Measurements from ENCODE around the gene ZBTB24. TPM values are rescaled to one million over a fixed set of nuclear protein-coding genes. Genes with fewer than 3 reads are reported as not detected.

Gene ZBTB24
- total RNA-seq, 1 donor from 2014 or later = 6.4 TPM

DNA sequence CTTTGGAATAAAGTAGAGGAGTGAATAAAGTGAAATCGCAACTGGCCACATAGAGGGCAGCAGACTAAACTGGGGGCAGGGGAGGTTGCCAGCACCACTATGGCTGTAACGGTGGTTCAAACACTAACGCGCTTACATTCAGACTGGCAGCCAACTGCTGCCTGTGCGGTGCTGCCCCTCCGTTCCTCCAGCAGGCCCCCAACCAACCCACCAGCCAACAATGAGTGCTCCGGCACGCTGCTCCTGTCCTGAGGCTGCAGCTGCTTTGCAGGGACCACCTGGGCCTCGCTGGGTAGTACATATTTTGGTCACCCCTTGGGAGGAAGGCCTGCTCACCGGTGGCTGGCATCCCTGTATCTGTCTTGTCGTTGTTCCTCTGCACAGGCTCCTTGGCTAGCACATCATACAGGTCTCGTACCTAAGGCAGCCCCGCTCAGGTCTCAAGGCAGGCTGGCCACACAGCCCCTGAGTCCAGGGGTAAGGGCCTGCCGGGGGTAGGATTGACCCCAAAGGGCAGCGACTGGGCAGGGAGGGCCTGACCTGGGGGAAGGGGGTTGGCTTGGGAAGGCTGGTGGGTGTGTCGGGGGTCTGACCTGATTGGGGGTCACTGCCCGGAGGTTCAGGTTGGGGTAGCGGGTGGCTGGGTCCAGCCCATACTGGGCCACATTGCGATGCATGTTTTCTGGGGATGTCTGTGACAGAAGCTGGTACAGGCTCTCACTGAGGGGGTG is 33.8 kb downstream of the ZBTB24 start:
- no peak overlapping the region for H3K27ac Mint-ChIP-seq (ENCODE audit: unreplicated experiment)
- DNase-seq = no peak
- H3K27me3 Mint-ChIP-seq (ENCODE audit: unreplicated experiment) = peaks cover 26% of the 10 kb centered on the region
- peaks cover 5% of the 10 kb centered on the region for H3K36me3 Mint-ChIP-seq (ENCODE audit: unreplicated experiment)
- H3K9me3 Mint-ChIP-seq (ENCODE audit: unreplicated experiment) = peaks cover 21% of the 10 kb centered on the region
- TF ChIP-seq, protein P1, sequence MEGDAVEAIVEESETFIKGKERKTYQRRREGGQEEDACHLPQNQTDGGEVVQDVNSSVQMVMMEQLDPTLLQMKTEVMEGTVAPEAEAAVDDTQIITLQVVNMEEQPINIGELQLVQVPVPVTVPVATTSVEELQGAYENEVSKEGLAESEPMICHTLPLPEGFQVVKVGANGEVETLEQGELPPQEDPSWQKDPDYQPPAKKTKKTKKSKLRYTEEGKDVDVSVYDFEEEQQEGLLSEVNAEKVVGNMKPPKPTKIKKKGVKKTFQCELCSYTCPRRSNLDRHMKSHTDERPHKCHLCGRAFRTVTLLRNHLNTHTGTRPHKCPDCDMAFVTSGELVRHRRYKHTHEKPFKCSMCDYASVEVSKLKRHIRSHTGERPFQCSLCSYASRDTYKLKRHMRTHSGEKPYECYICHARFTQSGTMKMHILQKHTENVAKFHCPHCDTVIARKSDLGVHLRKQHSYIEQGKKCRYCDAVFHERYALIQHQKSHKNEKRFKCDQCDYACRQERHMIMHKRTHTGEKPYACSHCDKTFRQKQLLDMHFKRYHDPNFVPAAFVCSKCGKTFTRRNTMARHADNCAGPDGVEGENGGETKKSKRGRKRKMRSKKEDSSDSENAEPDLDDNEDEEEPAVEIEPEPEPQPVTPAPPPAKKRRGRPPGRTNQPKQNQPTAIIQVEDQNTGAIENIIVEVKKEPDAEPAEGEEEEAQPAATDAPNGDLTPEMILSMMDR (IDR thresholded peaks at IDR 0.05; ENCODE audit: partially characterized antibody, unreplicated experiment) = no peak
- no peak overlapping the region for H3K4me3 Mint-ChIP-seq (ENCODE audit: unreplicated experiment)
- peaks cover 29% of the 10 kb centered on the region for H3K4me1 Mint-ChIP-seq (ENCODE audit: low read depth, unreplicated experiment)

DNA sequence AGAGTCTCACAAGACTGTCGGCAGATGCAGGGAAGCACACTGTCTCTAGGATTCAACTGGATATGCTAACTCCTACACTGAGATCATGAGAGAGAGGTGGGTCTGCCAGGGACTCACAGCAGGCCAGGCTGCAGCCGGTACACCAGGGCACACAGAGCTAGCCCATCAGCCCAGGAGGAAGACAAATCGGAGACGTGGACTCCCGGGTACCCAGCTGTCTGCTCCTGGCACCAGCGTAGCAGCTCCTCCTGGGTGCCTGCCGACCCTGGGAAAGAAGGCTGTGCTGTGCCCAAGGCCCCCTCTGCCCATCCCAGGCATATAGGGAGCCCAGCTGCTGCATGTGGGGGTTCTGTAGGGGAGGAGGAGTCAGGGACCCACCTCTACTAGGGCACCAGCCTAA is 34.4 kb downstream of the ZBTB24 start:
- Mint-ChIP-seq H3K27ac (ENCODE audit: unreplicated experiment) (peak overlapping the region; percentile 73), H3K4me3 (ENCODE audit: unreplicated experiment) (no peak overlapping the region), H3K4me1 (ENCODE audit: low read depth, unreplicated experiment) (peaks cover 23% of the 10 kb centered on the region), H3K27me3 (ENCODE audit: unreplicated experiment) (peaks cover 20% of the 10 kb centered on the region), H3K9me3 (ENCODE audit: unreplicated experiment) (peaks cover 18% of the 10 kb centered on the region), H3K36me3 (ENCODE audit: unreplicated experiment) (peaks cover 5% of the 10 kb centered on the region)
- no peak for DNase-seq
- TF ChIP-seq, protein P1 (IDR thresholded peaks at IDR 0.05; ENCODE audit: partially characterized antibody, unreplicated experiment) = no peak

DNA sequence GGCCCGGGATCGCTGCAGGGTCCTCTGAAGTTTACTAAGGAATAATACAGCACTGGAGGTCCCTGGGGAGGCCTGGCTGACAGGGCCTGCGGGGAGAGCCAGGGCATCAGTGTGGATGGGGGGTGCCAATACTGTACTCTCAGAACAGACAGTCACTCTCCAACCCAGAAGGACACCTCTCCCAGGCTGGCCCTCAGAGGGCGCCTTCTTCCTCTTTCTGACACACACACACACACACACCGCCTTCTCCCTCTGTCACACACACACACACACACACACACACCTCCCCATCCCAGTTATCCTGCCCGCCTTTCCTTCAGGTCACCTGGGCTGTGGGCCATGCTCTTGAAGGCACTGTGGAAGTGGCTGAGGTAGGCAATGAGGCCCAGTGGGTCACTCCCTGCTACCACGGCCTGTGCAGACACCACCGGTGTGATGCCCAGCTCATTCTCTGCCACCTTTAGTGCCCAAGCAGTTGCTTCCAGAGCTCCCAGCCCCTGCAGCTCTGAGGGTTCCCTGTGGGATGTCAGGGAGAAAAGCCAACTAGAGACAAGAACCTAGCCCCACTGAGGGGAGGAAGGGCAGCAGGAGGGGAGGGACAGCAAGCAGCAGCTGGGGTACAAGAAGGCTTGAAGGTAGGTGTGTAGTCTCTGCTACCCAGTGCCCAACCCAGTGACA is 35.0 kb downstream of the ZBTB24 start:
- peak overlapping the region; percentile 81 for H3K27ac Mint-ChIP-seq (ENCODE audit: unreplicated experiment)
- no peak overlapping the region for H3K4me3 Mint-ChIP-seq (ENCODE audit: unreplicated experiment)
- peaks cover 15% of the 10 kb centered on the region for H3K9me3 Mint-ChIP-seq (ENCODE audit: unreplicated experiment)
- H3K27me3 Mint-ChIP-seq (ENCODE audit: unreplicated experiment) = peaks cover 23% of the 10 kb centered on the region
- no peak for DNase-seq
- peaks cover 19% of the 10 kb centered on the region for H3K4me1 Mint-ChIP-seq (ENCODE audit: low read depth, unreplicated experiment)
- H3K36me3 Mint-ChIP-seq (ENCODE audit: unreplicated experiment) = peaks cover 5% of the 10 kb centered on the region
- TF ChIP-seq, protein P1 (IDR thresholded peaks at IDR 0.05; ENCODE audit: partially characterized antibody, unreplicated experiment) = no peak

DNA sequence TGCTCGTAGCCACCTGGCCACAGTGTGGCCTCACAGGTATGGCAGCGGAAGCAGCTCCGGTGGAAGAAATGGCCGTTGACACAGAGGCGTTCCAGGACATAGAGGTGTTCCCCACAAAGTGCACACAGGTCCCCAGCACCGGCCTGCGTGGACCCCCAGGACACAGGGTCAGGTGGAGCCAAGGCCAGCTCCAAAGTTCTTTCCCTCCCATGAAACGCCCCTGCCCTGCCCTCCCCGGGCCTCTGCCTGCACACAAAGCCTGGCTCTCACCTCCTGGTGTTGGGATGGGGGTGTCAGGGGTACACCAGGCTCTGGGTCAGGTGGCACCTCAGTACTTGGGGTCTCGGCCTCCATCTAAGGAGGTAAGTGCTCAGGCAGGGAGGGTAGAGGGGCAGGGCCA is 35.9 kb downstream of the ZBTB24 start:
- Mint-ChIP-seq H3K36me3 (ENCODE audit: unreplicated experiment) (peaks cover 5% of the 10 kb centered on the region), H3K9me3 (ENCODE audit: unreplicated experiment) (peaks cover 16% of the 10 kb centered on the region), H3K27me3 (ENCODE audit: unreplicated experiment) (peaks cover 31% of the 10 kb centered on the region), H3K4me1 (ENCODE audit: low read depth, unreplicated experiment) (peaks cover 13% of the 10 kb centered on the region), H3K27ac (ENCODE audit: unreplicated experiment) (no peak overlapping the region), H3K4me3 (ENCODE audit: unreplicated experiment) (no peak overlapping the region)
- no peak for DNase-seq
- TF ChIP-seq, protein P1 (IDR thresholded peaks at IDR 0.05; ENCODE audit: partially characterized antibody, unreplicated experiment) = no peak

DNA sequence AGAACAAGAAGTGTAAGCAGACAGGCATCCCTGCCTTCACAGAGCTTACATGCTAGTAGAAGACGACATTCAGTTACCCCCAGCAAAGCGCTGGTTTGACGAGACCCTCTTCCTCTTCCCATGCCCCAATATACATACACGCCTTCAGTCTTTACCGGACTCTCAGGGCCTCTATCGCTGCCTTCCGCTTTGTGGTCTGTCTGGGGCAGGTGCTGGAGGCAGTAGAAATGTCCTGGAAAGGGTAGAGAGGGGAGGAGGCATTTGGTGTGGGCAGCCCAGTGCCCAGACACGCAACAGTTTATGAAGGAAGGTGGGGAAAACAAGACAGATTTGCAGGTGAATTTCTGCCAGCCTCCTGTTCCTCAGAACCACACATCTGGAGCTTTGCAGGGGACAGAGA is 36.5 kb downstream of the ZBTB24 start:
- DNase-seq = no peak
- Mint-ChIP-seq H3K9me3 (ENCODE audit: unreplicated experiment) (peaks cover 18% of the 10 kb centered on the region), H3K36me3 (ENCODE audit: unreplicated experiment) (peaks cover 5% of the 10 kb centered on the region), H3K27me3 (ENCODE audit: unreplicated experiment) (peaks cover 31% of the 10 kb centered on the region), H3K4me1 (ENCODE audit: low read depth, unreplicated experiment) (peaks cover 8% of the 10 kb centered on the region), H3K4me3 (ENCODE audit: unreplicated experiment) (no peak overlapping the region), H3K27ac (ENCODE audit: unreplicated experiment) (peak overlapping the region; percentile 48)
- TF ChIP-seq, protein P1 (IDR thresholded peaks at IDR 0.05; ENCODE audit: partially characterized antibody, unreplicated experiment) = no peak
